HG02623 (cell line): ENCODE measurements around the gene XPNPEP3.

Experiments used
- ATAC-seq: cut with Tn5 transposase; IDR thresholded peaks from one replicate; pipeline ENCODE4 v1.9.1; 2021; ENCODE audit warnings: moderate library complexity; ENCODE audit not compliant: unreplicated experiment

Gene XPNPEP3

DNA sequence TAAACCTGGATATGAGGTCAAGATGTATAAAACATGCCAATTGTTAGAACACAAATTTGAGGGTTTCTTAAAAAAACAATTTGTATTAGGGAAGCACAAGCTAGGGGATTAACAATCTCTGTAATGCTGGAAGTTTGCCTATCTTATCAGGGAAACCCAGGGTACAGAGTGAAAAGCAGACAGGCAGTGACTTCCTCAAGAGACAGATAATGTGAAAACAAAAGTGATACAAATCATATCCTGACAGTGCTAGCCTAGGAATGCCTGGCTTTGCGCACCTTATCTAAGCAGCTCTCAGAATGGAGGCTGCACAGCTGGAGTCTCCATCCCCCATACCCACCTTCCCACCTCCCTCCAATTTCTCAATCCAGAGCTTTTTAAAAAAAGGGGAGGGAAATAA, 71.7 kb downstream of the XPNPEP3 start:
- ATAC-seq: no peak

- no peak for ATAC-seq
Measured at GRCh38 chr22:40932396-40932795, 75.4 kb downstream of the XPNPEP3 start.

DNA sequence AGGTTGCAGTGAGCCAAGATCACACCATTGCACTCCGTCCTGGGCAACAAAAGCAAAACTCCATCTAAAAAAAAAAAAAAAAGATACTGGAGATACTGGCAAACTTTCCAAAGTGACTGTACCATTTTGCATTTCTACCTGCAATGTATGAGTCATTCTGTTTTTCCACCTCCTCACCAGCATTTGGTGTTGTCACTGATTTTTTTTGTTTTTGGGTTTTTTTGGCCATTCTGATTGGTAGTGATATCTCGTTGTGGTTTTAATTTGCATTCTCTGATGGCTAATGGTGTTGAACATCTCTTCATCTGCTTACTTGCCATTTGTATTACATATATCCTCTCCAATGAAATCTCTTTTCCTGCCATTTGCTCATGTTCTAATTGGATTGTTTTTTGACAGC, 82.3 kb downstream of the XPNPEP3 start:
- ATAC-seq: no peak

- peak; percentile 70 for ATAC-seq
Measured at GRCh38 chr22:40950962-40951794, 94.2 kb downstream of the XPNPEP3 start, which contains the start of gene RBX1. Gene RBX1 (plus strand): TSS chr22:40951378. CDS start chr22:40951399, 21 bp downstream.

GRCh38 chr22:40951795-40952605, 95.1 kb downstream of the XPNPEP3 start:
- no peak for ATAC-seq

- no peak for ATAC-seq
Measured at GRCh38 chr22:40953471-40953870, 96.5 kb downstream of the XPNPEP3 start.

DNA sequence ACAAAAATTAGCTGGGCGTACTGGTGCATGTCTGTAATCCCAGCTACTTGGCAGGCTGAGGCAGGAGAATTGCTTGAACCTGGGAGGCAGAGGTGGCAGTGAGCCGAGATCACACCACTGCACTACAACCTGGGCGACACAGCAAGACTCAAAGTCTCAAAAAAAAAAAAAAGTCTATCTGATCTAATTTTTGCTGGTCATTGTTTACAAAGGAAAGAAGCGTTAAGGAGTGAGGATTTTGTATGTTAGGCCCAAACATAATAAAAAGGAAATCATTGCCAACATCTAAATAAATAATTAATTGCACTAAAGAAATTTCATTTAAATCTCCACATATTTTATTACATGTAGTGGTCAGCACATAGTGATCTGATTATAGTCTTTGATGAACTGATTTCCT, 97.2 kb downstream of the XPNPEP3 start:
- ATAC-seq: no peak

GRCh38 chr22:40955571-40955970, 98.6 kb downstream of the XPNPEP3 start:
- ATAC-seq: no peak

DNA sequence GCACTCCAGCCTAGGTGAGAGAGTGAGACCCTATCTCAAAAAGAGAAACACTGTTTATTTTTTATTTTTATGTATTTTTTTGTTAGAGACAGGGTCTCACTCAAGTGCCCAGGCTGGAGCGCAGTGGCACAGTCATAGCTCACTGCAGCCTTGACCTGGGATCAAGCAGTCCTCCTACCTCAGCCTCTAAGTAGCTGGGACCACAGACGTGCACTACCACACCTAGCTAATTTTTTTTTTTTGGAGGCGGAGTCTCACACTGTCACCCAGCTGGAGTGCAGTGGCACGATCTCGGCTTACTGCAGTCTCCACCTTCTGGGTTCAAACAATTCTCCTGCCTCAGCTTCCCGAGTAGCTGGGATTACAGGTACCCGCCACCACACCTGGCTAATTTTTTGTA, 100.7 kb downstream of the XPNPEP3 start:
- no peak for ATAC-seq

- ATAC-seq: no peak
Measured at GRCh38 chr22:40958299-40958698, 101.4 kb downstream of the XPNPEP3 start.

DNA sequence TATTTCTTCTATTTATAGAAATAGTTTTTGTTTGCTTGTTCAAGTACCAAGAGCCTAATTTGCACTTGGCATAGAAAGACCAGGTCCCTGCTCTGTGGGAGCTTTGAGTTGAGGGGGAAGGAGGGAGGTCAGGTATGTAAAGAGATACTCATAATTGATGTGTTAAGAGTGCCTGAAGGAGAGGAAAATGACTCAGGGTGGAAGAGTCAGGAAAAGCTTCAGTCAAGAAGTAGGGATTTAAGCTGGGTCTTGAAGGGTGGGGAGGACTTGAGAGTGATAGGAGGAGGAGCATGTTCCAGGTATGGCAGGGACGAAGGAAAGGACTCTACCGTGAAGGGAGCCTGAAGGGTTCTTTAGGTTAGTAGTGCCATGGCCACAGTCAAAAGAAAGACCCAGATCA, 103.2 kb downstream of the XPNPEP3 start:
- ATAC-seq: no peak

DNA sequence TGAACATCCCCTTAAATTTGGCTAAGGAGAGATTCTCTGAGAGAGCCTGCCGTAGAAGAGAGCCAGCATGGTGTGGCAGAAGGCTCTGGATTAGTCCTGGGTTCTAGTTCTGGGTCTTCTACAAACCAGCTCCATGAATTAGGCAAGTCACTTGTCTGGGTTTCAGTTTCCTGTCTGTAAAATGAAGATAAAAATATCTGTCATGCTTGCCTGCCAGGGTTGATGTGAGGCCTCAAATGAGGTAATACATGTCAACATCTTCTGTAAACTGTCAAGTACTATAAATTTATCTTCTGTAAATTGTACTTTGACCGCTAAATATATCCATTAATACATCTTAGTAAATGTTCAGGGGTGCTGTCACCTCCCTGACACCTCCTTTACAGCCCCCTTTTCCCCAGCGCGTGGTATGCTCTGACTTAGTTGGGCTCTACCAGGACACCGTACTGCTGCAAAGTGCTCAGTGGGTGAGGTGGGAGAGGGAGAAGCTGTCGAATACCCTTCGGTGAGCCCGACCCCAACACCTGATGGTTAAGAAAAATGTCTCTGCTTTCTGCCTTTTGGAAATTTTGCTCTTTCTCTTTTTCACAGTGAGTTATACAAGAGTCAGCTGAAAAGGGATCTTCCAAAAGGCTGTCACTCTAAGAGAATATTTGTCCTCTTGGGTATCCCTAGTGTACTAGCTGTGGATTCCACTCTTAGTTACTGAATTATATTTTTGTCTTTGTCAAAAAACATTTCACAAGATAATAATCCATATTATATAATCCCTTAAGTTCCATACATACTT, 109.2 kb downstream of the XPNPEP3 start:
- no peak for ATAC-seq

- no peak for ATAC-seq
Measured at GRCh38 chr22:40966726-40967085, 109.8 kb downstream of the XPNPEP3 start.

- no peak for ATAC-seq
Measured at GRCh38 chr22:40967111-40967760, 110.3 kb downstream of the XPNPEP3 start.

GRCh38 chr22:40972587-40972986, 115.6 kb downstream of the XPNPEP3 start:
- ATAC-seq: no peak

DNA sequence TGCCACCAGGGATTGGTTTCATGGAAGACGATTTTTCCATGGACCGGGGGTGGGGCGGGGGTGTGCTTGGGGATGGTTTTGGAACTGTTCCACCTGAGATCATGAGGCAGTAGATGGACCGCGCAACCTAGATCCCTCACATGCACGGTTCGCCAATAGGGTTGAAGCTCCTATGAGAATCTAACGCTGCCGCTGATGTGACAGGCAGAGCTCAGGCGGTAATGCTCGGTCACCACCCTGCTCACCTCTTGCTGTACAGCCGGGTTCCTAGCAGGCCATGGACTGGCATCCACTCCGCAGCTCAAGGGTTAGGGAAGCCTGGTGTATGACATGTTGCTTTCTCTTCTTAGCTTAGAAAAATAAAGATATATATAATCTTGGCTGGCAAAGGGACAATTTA, 116.2 kb downstream of the XPNPEP3 start:
- no peak for ATAC-seq

DNA sequence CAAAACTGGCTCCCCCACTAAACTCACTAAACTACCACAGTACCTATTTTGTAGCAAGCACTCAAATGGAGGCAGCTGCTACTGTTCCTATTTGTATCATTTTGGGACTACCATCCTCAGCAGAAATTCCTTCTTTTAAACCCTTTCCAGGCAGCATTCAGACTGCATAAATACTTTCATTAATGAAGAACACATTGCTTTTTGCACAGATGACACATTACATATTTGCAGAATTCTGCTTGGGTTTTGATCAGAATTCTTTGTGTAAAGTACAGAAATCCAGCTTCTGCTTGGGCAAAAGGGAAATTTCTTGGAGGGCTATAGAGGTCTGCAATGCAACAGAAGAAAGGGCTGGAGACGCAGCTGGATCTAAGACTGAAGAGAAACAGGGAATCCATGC, 118.4 kb downstream of the XPNPEP3 start:
- no peak for ATAC-seq

- ATAC-seq: no peak
Measured at GRCh38 chr22:40976866-40977700, 120.1 kb downstream of the XPNPEP3 start.

GRCh38 chr22:40979198-40979597, 122.2 kb downstream of the XPNPEP3 start:
- ATAC-seq: no peak

DNA sequence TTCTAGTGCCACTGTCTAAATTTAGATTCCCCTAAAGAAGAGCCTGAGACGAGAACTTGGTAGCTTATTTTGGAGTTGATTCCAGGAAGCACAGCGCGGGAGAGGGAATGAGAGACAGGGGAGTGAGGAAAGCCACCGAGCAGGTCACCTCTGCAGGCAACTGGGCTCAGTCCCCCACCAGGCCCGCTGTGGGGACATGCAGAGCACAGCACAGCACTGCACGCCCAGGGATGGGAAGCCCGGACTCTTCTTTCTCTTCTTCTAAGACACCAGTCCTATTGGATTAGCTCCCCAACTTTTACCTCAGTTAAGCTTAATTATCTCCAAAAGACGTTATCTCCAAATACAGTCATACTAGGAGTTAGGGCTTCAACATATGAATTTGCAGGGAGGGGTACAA, 122.9 kb downstream of the XPNPEP3 start:
- no peak for ATAC-seq
